HepG2 (cell line): Measurements from ENCODE around the gene DST. TPM values are rescaled to one million over a fixed set of nuclear protein-coding genes. Genes with fewer than 3 reads are reported as not detected.

Experiments
- ATAC-seq: fragments of 200-7000 bp; cut with Tn5 transposase; 3 replicates; pipeline ENCODE4 v1.9.1; 2020; ENCODE audit warnings: mild to moderate bottlenecking, moderate library complexity
- BruUV-seq: library from RNA; stranded (reverse); fragments of 400-500 nt; replicated peaks from 2 replicates; lab custom pipeline; 2021; lab: Mats Ljungman, UMichigan
- CTCF ChIA-PET: fragments of 300-600 bp; formaldehyde crosslinking; extraction: SDS; loops from one replicate; lab custom pipeline; 2021; ENCODE audit warnings: low total read pairs, inconsistent platforms, low intra/inter-chr PET ratio; lab: Yijun Ruan, JAX
- POLR2A ChIA-PET: fragments of 350-600 bp; sonication (Branson Sonifier 250); formaldehyde crosslinking; loops from one replicate; lab custom pipeline; 2020; ENCODE audit warnings: antibody characterized with exemption, inconsistent platforms; lab: Yijun Ruan, JAX
- DNase-seq: peaks from one replicate; pipeline ENCODE4 v3.0.0-alpha.2; 2015; ENCODE audit warnings: low spot score
- FAIRE-seq: peaks from 3 replicates; lab custom pipeline; 2011; peaks lifted over from hg19 to GRCh38; lab: Jason Lieb, UNC
- H2AFZ ChIP-seq: one replicate; pipeline ENCODE4 v1.6.1; 2011; ENCODE audit warnings: low read length, inconsistent platforms
- H3K27ac ChIP-seq: fragments of 300-600 bp; 3 replicates; pipeline ENCODE4 v1.8.0; 2011; ENCODE audit warnings: mixed run types, mild to moderate bottlenecking, mixed read lengths, low read length, inconsistent platforms; ENCODE audit not compliant: insufficient read depth; ENCODE audit errors: extremely low read length
- H3K27me3 ChIP-seq, 2 experiments: fragments of 200-600 bp in 1 of 2; 2 replicates in 1 of 2; 3 replicates in 1 of 2; pipeline versions ENCODE4 v1.6.0 to v1.8.0; 2011; ENCODE audit warnings: low read length in 2 of 2, mild to moderate bottlenecking in 2 of 2, moderate library complexity in 2 of 2, inconsistent platforms in 1 of 2; ENCODE audit not compliant: insufficient read depth in 2 of 2, control insufficient read depth in 1 of 2
- H3K36me3 ChIP-seq, 2 experiments: fragments of 200-600 bp in 1 of 2; replicated peaks in 1 of 2; 2 replicates in 1 of 2; 3 replicates in 1 of 2; pipeline versions ENCODE4 v1.5.1 to v1.8.0; 2011; ENCODE audit warnings: low read length in 2 of 2, inconsistent platforms in 1 of 2; ENCODE audit not compliant: insufficient read depth in 2 of 2, control insufficient read depth in 1 of 2
- H3K4me1 ChIP-seq: 2 replicates; pipeline ENCODE4 v1.5.1; 2012; ENCODE audit warnings: low read length, inconsistent platforms; ENCODE audit not compliant: insufficient read depth
- H3K4me2 ChIP-seq: 2 replicates; pipeline ENCODE4 v1.6.0; 2011; ENCODE audit warnings: low read depth, low read length, inconsistent platforms
- H3K4me3 ChIP-seq, 3 experiments: fragments of 200-600 bp in 1 of 3; sonication (generic), shearing (Covaris generic) in 1 of 3; replicated peaks in 1 of 3; 2 replicates each; pipeline ENCODE4 v1.5.1; 2011 to 2016; ENCODE audit warnings: low read length in 3 of 3, inconsistent platforms in 2 of 3, low read depth in 2 of 3, mild to moderate bottlenecking in 2 of 3, control low read depth in 1 of 3, mixed read lengths in 1 of 3; ENCODE audit not compliant: insufficient read depth in 1 of 3
- H3K79me2 ChIP-seq: one replicate; pipeline ENCODE4 v1.6.1; 2011; ENCODE audit warnings: low read length, inconsistent platforms; ENCODE audit not compliant: insufficient read depth
- H3K9ac ChIP-seq: 2 replicates; pipeline ENCODE4 v1.6.0; 2011; ENCODE audit warnings: mild to moderate bottlenecking, low read depth, low read length, inconsistent platforms; ENCODE audit not compliant: insufficient read depth
- H3K9me3 ChIP-seq: 2 replicates; pipeline ENCODE4 v1.5.1; 2012; ENCODE audit warnings: mild to moderate bottlenecking, low read length
- H4K20me1 ChIP-seq: 2 replicates; pipeline ENCODE4 v1.6.0; 2011; ENCODE audit warnings: inconsistent platforms, mild to moderate bottlenecking, low read length, moderate library complexity; ENCODE audit not compliant: insufficient read depth
- CHCHD3 ChIP-seq: sonication (generic); formaldehyde crosslinking; IDR thresholded peaks from 2 replicates; pipeline ENCODE4 v1.8.0; 2022; ENCODE audit warnings: mild to moderate bottlenecking, missing genetic modification reagents, moderate library complexity
- ESRRA ChIP-seq: sonication (generic); formaldehyde crosslinking; IDR thresholded peaks from 2 replicates; pipeline ENCODE4 v1.5.1; 2020; ENCODE audit warnings: mild to moderate bottlenecking, low read depth, missing genetic modification reagents
- JDP2 ChIP-seq: sonication (generic); formaldehyde crosslinking; IDR thresholded peaks from 2 replicates; pipeline ENCODE4 v1.8.1; 2022; ENCODE audit warnings: missing genetic modification reagents, borderline replicate concordance
- MYC ChIP-seq: sonication (generic); formaldehyde crosslinking; IDR thresholded peaks from 2 replicates; pipeline ENCODE4 v1.9.0; 2021; ENCODE audit warnings: missing genetic modification reagents, borderline replicate concordance
- PCBP1 ChIP-seq: fragments of 200-400 bp; formaldehyde crosslinking; IDR thresholded peaks from 2 replicates; pipeline ENCODE4 v1.6.1; 2017; ENCODE audit warnings: mild to moderate bottlenecking, low read depth, low read length, borderline replicate concordance
- SCMH1 ChIP-seq: sonication (generic); formaldehyde crosslinking; IDR thresholded peaks from 2 replicates; pipeline ENCODE4 v1.9.0; 2021; ENCODE audit warnings: missing genetic modification reagents, mild to moderate bottlenecking, borderline replicate concordance
- ZC3H4 ChIP-seq: sonication (generic); formaldehyde crosslinking; IDR thresholded peaks from 2 replicates; pipeline ENCODE4 v1.4.0; 2020; ENCODE audit warnings: missing genetic modification reagents, borderline replicate concordance
- ZNF282 ChIP-seq: fragments of 450-650 bp; IDR thresholded peaks from 2 replicates; pipeline ENCODE4 v1.6.1; 2018; ENCODE audit not compliant: partially characterized antibody
- ZNF569 ChIP-seq: sonication (generic); formaldehyde crosslinking; IDR thresholded peaks from 2 replicates; pipeline ENCODE4 v1.5.0; 2020; ENCODE audit warnings: mild to moderate bottlenecking, missing genetic modification reagents, moderate library complexity, borderline replicate concordance
- ZNF790 ChIP-seq: sonication (generic); formaldehyde crosslinking; IDR thresholded peaks from 2 replicates; pipeline ENCODE4 v1.8.0; 2022; ENCODE audit warnings: missing genetic modification reagents, mild to moderate bottlenecking, borderline replicate concordance
- whole genome bisulfite sequencing: methylation state at CpG from one replicate; pipeline ENCODE4 v1.1.6; 2017; ENCODE audit warnings: low lambda C conversion rate; 5-methylcytosine and 5-hydroxymethylcytosine counted together
- in situ Hi-C: cut with HindIII; loops from 2 replicates; pipeline ENCODE4 v1.10.0; 2017; ENCODE audit warnings: low pct_unique_long_range_greater_than_20kb; ENCODE audit not compliant: extremely low pct_ligation_motif_present
- intact Hi-C: fragments of 100-400 bp; cut with micrococcal nuclease; formaldehyde crosslinking; loops from one replicate; pipeline ENCODE4 v1.10.0; 2022; ENCODE audit not compliant: unreplicated experiment
- polyA plus RNA-seq, 8 experiments: library from polyadenylated mRNA; depleted of rRNA in 3 of 8; stranded (reverse) in 7 of 8; unstranded in 1 of 8; fragments of >200 nt; fragmentation: Illumina TruSeq in 4 of 8; extraction: Trizol in 4 of 8; gene quantifications; 2 replicates each; pipeline versions ENCODE4 v1.2.1 to v1.2.3, GENCODE V29; 2011 to 2016; ENCODE audit warnings: low read depth in 4 of 8, missing spikeins in 1 of 8, mixed read lengths in 1 of 8; ENCODE audit not compliant: insufficient read depth in 1 of 8
- total RNA-seq, 5 experiments: library from RNA; depleted of rRNA; stranded (reverse); fragments of >200 nt; fragmentation: Illumina TruSeq; extraction: Trizol; gene quantifications; 2 replicates each; pipeline ENCODE4 v1.2.3, GENCODE V29; 2016; ENCODE audit warnings: low read depth in 1 of 5
- TF ChIP-seq, protein P1 (sequence below): sonication (generic); formaldehyde crosslinking; IDR thresholded peaks from 2 replicates; pipeline ENCODE4 v1.8.1; 2023; ENCODE audit warnings: missing genetic modification reagents, mild to moderate bottlenecking, borderline replicate concordance
- TF ChIP-seq, protein P2 (sequence below): IDR thresholded peaks from 2 replicates; pipeline ENCODE4 v1.6.1; 2018; ENCODE audit warnings: missing genetic modification reagents

Gene DST
- total and polyA plus RNA-seq, 2 of the 13 experiments (the other 11 are each of a cell fraction or from before 2014, with no cell fraction given), result 64.4 to 89.0 TPM

DNA sequence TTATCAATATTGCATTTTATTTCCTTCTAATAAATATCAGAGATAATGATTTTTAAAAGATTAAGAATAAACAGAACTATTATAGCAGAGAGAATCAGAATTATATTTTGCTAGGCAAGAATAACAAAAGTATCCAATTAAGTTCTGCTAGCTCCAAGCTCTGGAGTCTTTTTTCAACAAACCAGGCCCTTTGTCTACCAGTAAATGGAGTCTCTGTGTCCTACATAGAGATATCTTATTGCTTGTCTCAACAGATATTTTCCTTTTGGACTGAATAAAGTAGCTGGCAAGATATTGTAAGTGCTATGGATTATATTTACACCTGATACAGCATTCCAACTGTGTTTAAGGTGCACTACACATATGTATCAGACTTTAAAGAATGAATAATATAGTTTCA lies 107.1 kb downstream of the DST start (continued):
- TF ChIP-seq PCBP1 (no peak), ESRRA (CRISPR knock-in tag) (no peak), MYC (CRISPR knock-in tag) (no peak)

DNA sequence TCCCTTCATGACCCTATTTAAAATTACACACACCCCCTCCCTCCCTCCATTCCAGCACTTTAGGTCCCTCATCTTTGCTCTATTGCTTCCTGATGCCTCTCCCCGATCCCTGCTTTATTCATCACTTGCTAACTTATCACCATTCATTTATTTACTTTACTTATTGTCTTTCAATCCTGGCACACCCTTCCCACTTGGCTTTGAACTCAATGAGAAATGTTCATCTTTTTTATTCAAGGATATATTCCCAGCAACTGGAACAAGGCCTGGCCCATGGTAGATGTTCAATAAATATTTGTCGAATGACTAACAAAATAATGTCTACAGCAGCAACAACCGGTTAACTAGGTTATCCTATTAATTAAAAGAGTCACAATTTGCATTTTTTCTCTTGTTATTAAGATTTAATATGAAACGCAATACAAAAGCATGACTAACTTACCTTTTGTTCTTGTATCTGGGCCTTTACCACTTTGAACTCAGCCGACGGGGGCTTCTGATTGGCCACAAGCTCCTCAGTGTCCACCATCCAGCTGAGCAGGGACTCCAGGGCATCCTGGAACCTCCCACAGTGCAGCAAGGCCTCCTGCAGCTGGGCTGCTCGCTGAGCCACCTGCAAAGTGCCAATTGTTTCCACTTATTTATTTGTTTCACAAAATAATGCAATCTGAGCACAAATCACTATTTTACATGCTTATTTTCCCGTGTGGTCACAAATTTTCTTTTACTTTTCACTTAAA lies 107.8 kb downstream of the DST start:
- H3K9me3 ChIP-seq, result no peaks in the 10 kb centered on the region
- no peaks in the 10 kb centered on the region for H4K20me1 ChIP-seq
- ChIA-PET CTCF (no interaction called here), POLR2A (no interaction called here)
- no peak overlapping the region for H3K4me2 ChIP-seq
- DNase-seq (no peak), FAIRE-seq (no peak), ATAC-seq (no peak)
- no peak overlapping the region for H3K27ac ChIP-seq
- H3K9ac ChIP-seq, result no peak overlapping the region
- H3K4me1 ChIP-seq, result peaks cover 36% of the 10 kb centered on the region
- in situ Hi-C loops, result no loop called here
- peaks cover 15 to 41% of the 10 kb centered on the region in 2 experiments for H3K36me3 ChIP-seq
- WGBS, result 97% methylated on average over 8 of the region's 8 CpGs
- TF ChIP-seq ZC3H4 (CRISPR knock-in tag), result no peak
- TF ChIP-seq, protein P1, sequence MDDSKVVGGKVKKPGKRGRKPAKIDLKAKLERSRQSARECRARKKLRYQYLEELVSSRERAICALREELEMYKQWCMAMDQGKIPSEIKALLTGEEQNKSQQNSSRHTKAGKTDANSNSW (CRISPR knock-in tag), result no peak
- TF ChIP-seq ZNF282, result no peak
- TF ChIP-seq PCBP1, result no peak
- no peak for TF ChIP-seq SCMH1
- TF ChIP-seq, protein P2, sequence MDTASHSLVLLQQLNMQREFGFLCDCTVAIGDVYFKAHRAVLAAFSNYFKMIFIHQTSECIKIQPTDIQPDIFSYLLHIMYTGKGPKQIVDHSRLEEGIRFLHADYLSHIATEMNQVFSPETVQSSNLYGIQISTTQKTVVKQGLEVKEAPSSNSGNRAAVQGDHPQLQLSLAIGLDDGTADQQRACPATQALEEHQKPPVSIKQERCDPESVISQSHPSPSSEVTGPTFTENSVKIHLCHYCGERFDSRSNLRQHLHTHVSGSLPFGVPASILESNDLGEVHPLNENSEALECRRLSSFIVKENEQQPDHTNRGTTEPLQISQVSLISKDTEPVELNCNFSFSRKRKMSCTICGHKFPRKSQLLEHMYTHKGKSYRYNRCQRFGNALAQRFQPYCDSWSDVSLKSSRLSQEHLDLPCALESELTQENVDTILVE, result no peak
- no peak for TF ChIP-seq ZNF790 (CRISPR knock-in tag)
- no peak for TF ChIP-seq JDP2 (CRISPR knock-in tag)
- no peak for TF ChIP-seq ZNF569
- no peak for TF ChIP-seq CHCHD3
- no peak overlapping the region for H2AFZ ChIP-seq
- no peak overlapping the region for H3K4me3 ChIP-seq
- no TSS peak for BruUV-seq
- intact Hi-C loops, result no loop called here
- peaks cover 20% of the 10 kb centered on the region for H3K79me2 ChIP-seq
- no peaks in the 10 kb centered on the region for H3K27me3 ChIP-seq
